Activated T-helper 17 cell treated with anti-CD3 and anti-CD28 coated beads, Interleukin-2, amount 50 U/mL, for 72 hours (primary cell): Measurements from ENCODE around the gene OR7D2. TPM values are rescaled to one million over a fixed set of nuclear protein-coding genes. Genes with fewer than 3 reads are reported as not detected.
A peak's percentile ranks its signal among the peaks of the same experiment; 100 is the strongest.

Source experiments
- ATAC-seq: fragments of 150-1000 bp; cut with Tn5 transposase; replicated peaks from 2 replicates; pipeline ENCODE4 v1.10.0; 2021; ENCODE audit warnings: mild to moderate bottlenecking, moderate library complexity
- H3K27ac Mint-ChIP-seq: one replicate; pipeline ENCODE4 v1.8.0; 2022; ENCODE audit warnings: mixed read lengths
- H3K27me3 Mint-ChIP-seq: one replicate; pipeline ENCODE4 v1.8.0; 2022; ENCODE audit warnings: mixed read lengths
- H3K36me3 Mint-ChIP-seq: one replicate; pipeline ENCODE4 v1.8.0; 2022; ENCODE audit warnings: low read depth, mild to moderate bottlenecking, mixed read lengths
- H3K4me1 Mint-ChIP-seq: one replicate; pipeline ENCODE4 v1.8.0; 2022; ENCODE audit warnings: mixed read lengths
- H3K4me3 Mint-ChIP-seq: one replicate; pipeline ENCODE4 v1.8.0; 2022; ENCODE audit warnings: mild to moderate bottlenecking, mixed read lengths
- H3K9me3 Mint-ChIP-seq: one replicate; pipeline ENCODE4 v1.8.0; 2022; ENCODE audit warnings: mixed read lengths
- total RNA-seq, 2 donors: library from RNA; stranded (reverse); gene quantifications; one replicate each; pipeline ENCODE4 v1.2.3, GENCODE V29; 2022

OR7D2 gene
- total RNA-seq = under 1 TPM in 1 of 2 donors, not detected in 1; 0.11 TPM

DNA sequence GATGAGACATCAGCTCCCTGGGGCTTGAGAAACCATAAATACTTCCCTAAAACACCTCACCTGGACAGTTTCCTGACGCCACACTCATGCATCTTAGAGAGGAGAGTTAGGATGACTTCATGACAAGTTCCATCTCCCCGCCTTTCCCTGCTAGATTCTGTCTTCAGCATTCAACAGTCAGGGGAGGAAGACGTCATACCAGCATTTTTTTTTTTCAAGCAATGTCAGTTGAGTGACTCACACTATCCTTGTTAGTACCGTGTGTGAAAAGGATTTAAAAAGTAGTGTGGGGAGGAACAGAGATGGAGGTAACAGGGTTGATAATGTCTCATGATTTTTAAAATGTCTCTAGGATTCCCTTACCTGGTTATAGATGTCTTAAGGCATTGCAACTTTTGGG, at the start of gene OR7D2:
Gene OR7D2, plus strand, starts transcription at position 79 of the 400 bp plus-strand sequence. CDS start 6,803 bp downstream, outside the sequence.
- H3K4me1 Mint-ChIP-seq = no peaks in the 10 kb centered on the region
- no peak within 1 kb of the TSS for H3K27ac Mint-ChIP-seq
- H3K27me3 Mint-ChIP-seq = peaks cover 9% of the 10 kb centered on the region
- H3K4me3 Mint-ChIP-seq = no peak within 1 kb of the TSS
- H3K36me3 Mint-ChIP-seq = no peaks in the 10 kb centered on the region
- H3K9me3 Mint-ChIP-seq = no peaks in the 10 kb centered on the region
- no peak for ATAC-seq

- Mint-ChIP-seq H3K4me1 (no peaks in the 10 kb centered on the region), H3K36me3 (no peaks in the 10 kb centered on the region), H3K9me3 (no peaks in the 10 kb centered on the region), H3K27me3 (peaks cover 18% of the 10 kb centered on the region), H3K4me3 (no peak overlapping the region), H3K27ac (no peak overlapping the region)
- ATAC-seq = no peak
Observed at GRCh38 chr19:9130965-9131364, 47.8 kb upstream of the OR7D2 start.

GRCh38 chr19:9132422-9132821, 46.4 kb upstream of the OR7D2 start:
- no peak for ATAC-seq
- H3K4me3 Mint-ChIP-seq = no peak overlapping the region
- H3K36me3 Mint-ChIP-seq = no peaks in the 10 kb centered on the region
- no peaks in the 10 kb centered on the region for H3K4me1 Mint-ChIP-seq
- peaks cover 3% of the 10 kb centered on the region for H3K27me3 Mint-ChIP-seq
- H3K27ac Mint-ChIP-seq = no peak overlapping the region
- H3K9me3 Mint-ChIP-seq = no peaks in the 10 kb centered on the region

- H3K36me3 Mint-ChIP-seq = peaks cover 44% of the 10 kb centered on the region
- peaks cover 5% of the 10 kb centered on the region for H3K9me3 Mint-ChIP-seq
- no peaks in the 10 kb centered on the region for H3K27me3 Mint-ChIP-seq
- H3K4me1 Mint-ChIP-seq = peaks cover 15% of the 10 kb centered on the region
- peak; percentile 2 for ATAC-seq
- peak overlapping the region; percentile 95 for H3K4me3 Mint-ChIP-seq
- H3K27ac Mint-ChIP-seq = peak overlapping the region; percentile 96
Observed at GRCh38 chr19:9139609-9140158, 39.1 kb upstream of the OR7D2 start.

DNA sequence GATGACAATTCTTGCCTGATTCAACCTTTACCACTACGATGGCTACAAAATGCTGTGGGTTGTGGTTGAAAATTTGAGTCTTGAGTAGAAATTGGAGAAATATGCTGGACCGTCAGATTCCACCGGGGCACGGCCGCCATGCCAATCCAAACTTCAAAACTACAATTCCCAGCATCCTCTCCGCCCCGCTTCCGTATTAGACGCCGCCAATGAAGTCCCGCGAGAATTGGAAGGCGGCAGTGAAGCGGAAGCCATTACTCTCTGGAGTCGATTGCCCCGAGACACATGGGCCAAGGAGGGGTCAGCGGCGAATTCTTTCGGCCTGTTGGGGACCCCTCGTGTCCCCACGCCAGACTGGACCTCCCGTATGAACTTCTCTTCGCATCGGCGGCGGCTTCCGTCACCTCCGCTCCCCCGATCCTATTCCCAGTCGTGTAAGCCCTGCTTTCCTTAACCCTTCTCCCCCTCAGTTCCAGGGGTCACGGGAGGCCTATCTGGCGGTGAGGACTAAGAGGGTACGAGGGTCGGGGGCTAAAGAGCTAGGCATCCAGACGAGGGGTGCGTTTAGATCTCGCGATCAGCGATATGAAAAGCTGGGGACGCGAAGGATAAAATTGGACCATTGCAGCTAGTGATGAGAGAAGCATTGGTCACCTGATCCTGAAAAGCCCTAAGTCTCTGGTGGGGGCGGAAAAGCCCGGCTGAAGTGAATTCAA, 38.5 kb upstream of the OR7D2 start, which contains the start of gene ZNF317:
Gene ZNF317, plus strand, starts transcription at position 239 of the 716 bp plus-strand sequence. CDS start 15,620 bp downstream, outside the sequence.
- Mint-ChIP-seq H3K36me3 (peaks cover 50% of the 10 kb centered on the region), H3K4me1 (peaks cover 15% of the 10 kb centered on the region), H3K27ac (peak within 1 kb of the TSS; percentile 96)

GRCh38 chr19:9144920-9145319, 33.9 kb upstream of the OR7D2 start:
- peaks cover 43% of the 10 kb centered on the region for H3K4me1 Mint-ChIP-seq

More for the DNA sequence above, 38.5 kb upstream of the OR7D2 start, which contains the start of gene ZNF317:
- H3K4me3 Mint-ChIP-seq = peak within 1 kb of the TSS; percentile 95
- peaks cover 7% of the 10 kb centered on the region for H3K9me3 Mint-ChIP-seq
- no peaks in the 10 kb centered on the region for H3K27me3 Mint-ChIP-seq
- ATAC-seq = peak; percentile 96

GRCh38 chr19:9146882-9147281, 31.9 kb upstream of the OR7D2 start:
- Mint-ChIP-seq H3K27me3 (no peaks in the 10 kb centered on the region), H3K27ac (no peak overlapping the region), H3K4me1 (peaks cover 53% of the 10 kb centered on the region), H3K4me3 (no peak overlapping the region), H3K9me3 (peaks cover 12% of the 10 kb centered on the region), H3K36me3 (peaks cover 96% of the 10 kb centered on the region)
- ATAC-seq = no peak

More at GRCh38 chr19:9144920-9145319, 33.9 kb upstream of the OR7D2 start:
- Mint-ChIP-seq H3K4me3 (no peak overlapping the region), H3K27me3 (no peaks in the 10 kb centered on the region), H3K9me3 (peaks cover 12% of the 10 kb centered on the region), H3K36me3 (peaks cover 94% of the 10 kb centered on the region), H3K27ac (no peak overlapping the region)
- no peak for ATAC-seq

GRCh38 chr19:9148697-9149096, 30.1 kb upstream of the OR7D2 start:
- peaks cover 12% of the 10 kb centered on the region for H3K9me3 Mint-ChIP-seq
- no peaks in the 10 kb centered on the region for H3K27me3 Mint-ChIP-seq
- H3K4me1 Mint-ChIP-seq = peaks cover 59% of the 10 kb centered on the region
- H3K27ac Mint-ChIP-seq = no peak overlapping the region
- H3K36me3 Mint-ChIP-seq = peaks cover 96% of the 10 kb centered on the region
- no peak for ATAC-seq
- H3K4me3 Mint-ChIP-seq = no peak overlapping the region

DNA sequence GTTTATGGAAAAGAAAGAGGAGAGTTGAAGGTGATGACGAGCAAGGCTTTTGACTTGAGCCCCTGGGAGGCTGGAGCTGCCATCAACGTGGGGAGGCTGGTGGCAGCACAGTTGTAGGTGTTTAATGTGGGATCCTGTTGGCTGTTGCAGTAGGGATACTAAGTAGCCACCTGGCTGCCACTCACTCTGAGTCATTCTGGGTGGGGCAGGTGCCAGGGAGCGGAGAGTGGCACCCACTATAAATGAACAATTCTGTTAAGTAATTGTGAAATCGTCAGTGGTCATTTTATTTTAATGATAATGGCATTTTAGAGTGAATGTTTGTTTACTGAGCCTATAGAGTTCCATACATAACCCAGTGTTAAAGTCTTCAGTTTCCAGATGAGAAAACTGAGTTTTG, 28.8 kb upstream of the OR7D2 start:
- ATAC-seq = no peak
- Mint-ChIP-seq H3K4me3 (no peak overlapping the region), H3K4me1 (peaks cover 62% of the 10 kb centered on the region), H3K27me3 (no peaks in the 10 kb centered on the region), H3K27ac (no peak overlapping the region), H3K9me3 (peaks cover 5% of the 10 kb centered on the region), H3K36me3 (peaks cover 96% of the 10 kb centered on the region)

- Mint-ChIP-seq H3K27ac (no peak overlapping the region), H3K4me3 (no peak overlapping the region), H3K36me3 (peaks cover 96% of the 10 kb centered on the region), H3K9me3 (peaks cover under 1% of the 10 kb centered on the region), H3K27me3 (no peaks in the 10 kb centered on the region), H3K4me1 (peaks cover 65% of the 10 kb centered on the region)
- ATAC-seq = no peak
Observed at GRCh38 chr19:9150650-9151049, 28.1 kb upstream of the OR7D2 start.

DNA sequence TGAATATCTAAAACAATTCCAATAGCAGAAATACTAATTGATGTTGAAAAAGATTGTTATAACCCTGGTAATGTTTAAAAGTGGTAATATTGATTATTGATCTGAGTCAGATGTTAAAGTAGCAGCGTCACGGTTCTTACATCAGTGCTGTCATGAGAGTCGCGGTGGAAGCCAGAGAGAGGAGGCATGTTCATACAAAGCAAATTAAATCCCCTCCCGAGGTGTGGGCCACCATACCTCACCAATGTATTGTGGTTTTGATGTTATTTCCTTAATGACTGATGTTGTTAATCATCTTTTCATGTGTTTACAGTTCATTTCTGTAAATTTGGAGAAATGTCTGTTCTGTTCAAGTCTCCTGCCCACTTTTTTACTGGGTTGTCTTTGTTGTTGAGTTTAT, 27.4 kb upstream of the OR7D2 start:
- Mint-ChIP-seq H3K4me1 (peaks cover 64% of the 10 kb centered on the region), H3K27ac (no peak overlapping the region), H3K9me3 (no peaks in the 10 kb centered on the region), H3K36me3 (peaks cover 98% of the 10 kb centered on the region), H3K4me3 (no peak overlapping the region), H3K27me3 (no peaks in the 10 kb centered on the region)
- ATAC-seq = no peak

- Mint-ChIP-seq H3K4me3 (no peak overlapping the region), H3K36me3 (peaks cover 100% of the 10 kb centered on the region), H3K27me3 (no peaks in the 10 kb centered on the region), H3K27ac (peak overlapping the region; percentile 73), H3K4me1 (peaks cover 29% of the 10 kb centered on the region), H3K9me3 (no peaks in the 10 kb centered on the region)
- no peak for ATAC-seq
Observed at GRCh38 chr19:9155591-9155990, 23.2 kb upstream of the OR7D2 start.

GRCh38 chr19:9156304-9156703, 22.5 kb upstream of the OR7D2 start:
- H3K4me1 Mint-ChIP-seq = peaks cover 22% of the 10 kb centered on the region
- H3K27ac Mint-ChIP-seq = no peak overlapping the region

DNA sequence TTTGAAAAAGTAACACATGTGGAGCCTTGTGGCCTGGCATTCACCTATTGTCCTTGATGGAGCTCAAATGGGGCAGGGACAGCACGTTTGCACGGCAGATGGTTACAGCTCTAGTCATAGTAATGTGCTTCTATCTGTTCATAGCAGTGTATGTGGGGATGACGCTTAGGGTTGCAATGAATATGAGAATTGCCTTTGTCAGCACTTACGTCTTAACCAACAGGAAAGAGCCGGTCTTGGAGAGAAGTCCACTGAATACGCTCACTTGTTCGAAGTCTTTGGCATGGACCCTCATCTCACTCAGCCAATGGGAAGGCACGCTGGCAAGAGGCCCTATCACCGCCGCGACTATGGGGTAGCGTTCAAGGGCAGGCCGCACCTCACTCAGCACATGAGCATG, 18.9 kb upstream of the OR7D2 start:
- H3K9me3 Mint-ChIP-seq = no peaks in the 10 kb centered on the region
- no peaks in the 10 kb centered on the region for H3K27me3 Mint-ChIP-seq
- no peak overlapping the region for H3K27ac Mint-ChIP-seq
- no peak overlapping the region for H3K4me3 Mint-ChIP-seq
- H3K36me3 Mint-ChIP-seq = peaks cover 100% of the 10 kb centered on the region
- ATAC-seq = no peak
- H3K4me1 Mint-ChIP-seq = peaks cover 6% of the 10 kb centered on the region

More at GRCh38 chr19:9156304-9156703, 22.5 kb upstream of the OR7D2 start:
- Mint-ChIP-seq H3K27me3 (no peaks in the 10 kb centered on the region), H3K9me3 (no peaks in the 10 kb centered on the region), H3K4me3 (no peak overlapping the region), H3K36me3 (peaks cover 100% of the 10 kb centered on the region)
- ATAC-seq = no peak

DNA sequence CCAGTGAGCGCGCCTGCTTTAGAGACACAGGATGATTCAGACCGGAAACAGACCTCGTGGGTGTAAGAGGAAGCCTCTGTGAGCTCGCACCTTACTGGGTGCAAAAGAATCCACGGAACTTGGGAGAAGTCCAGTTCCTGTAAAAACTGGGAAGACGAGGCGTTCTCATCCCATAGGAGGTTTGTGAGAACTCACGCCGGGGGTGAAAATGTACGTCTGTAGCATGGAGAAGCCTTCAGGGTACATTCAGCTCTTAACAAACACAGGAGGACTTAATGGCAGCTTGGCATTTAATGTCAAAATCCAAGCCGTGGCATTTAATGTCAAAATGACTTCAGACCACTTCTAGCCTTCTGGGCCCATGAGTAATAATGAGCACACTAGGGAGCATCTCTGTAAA, 17.4 kb upstream of the OR7D2 start:
- Mint-ChIP-seq H3K27ac (no peak overlapping the region), H3K4me1 (no peaks in the 10 kb centered on the region), H3K9me3 (no peaks in the 10 kb centered on the region), H3K36me3 (peaks cover 100% of the 10 kb centered on the region), H3K27me3 (no peaks in the 10 kb centered on the region), H3K4me3 (no peak overlapping the region)
- no peak for ATAC-seq
